Activated T-helper 17 cell treated with anti-CD3 and anti-CD28 coated beads, Interleukin-2, amount 50 U/mL, for 72 hours (primary cell): ENCODE results near the gene DNASE1L2. TPM values are rescaled to one million over a fixed set of nuclear protein-coding genes. Genes with fewer than 3 reads are reported as not detected.

ENCODE experiments used
- ATAC-seq: fragments of 150-1000 bp; cut with Tn5 transposase; replicated peaks from 2 replicates; pipeline ENCODE4 v1.10.0; 2021; ENCODE audit warnings: mild to moderate bottlenecking, moderate library complexity
- H3K27ac Mint-ChIP-seq: one replicate; pipeline ENCODE4 v1.8.0; 2022; ENCODE audit warnings: mixed read lengths
- H3K27me3 Mint-ChIP-seq: one replicate; pipeline ENCODE4 v1.8.0; 2022; ENCODE audit warnings: mixed read lengths
- H3K36me3 Mint-ChIP-seq: one replicate; pipeline ENCODE4 v1.8.0; 2022; ENCODE audit warnings: low read depth, mild to moderate bottlenecking, mixed read lengths
- H3K4me1 Mint-ChIP-seq: one replicate; pipeline ENCODE4 v1.8.0; 2022; ENCODE audit warnings: mixed read lengths
- H3K4me3 Mint-ChIP-seq: one replicate; pipeline ENCODE4 v1.8.0; 2022; ENCODE audit warnings: mild to moderate bottlenecking, mixed read lengths
- H3K9me3 Mint-ChIP-seq: one replicate; pipeline ENCODE4 v1.8.0; 2022; ENCODE audit warnings: mixed read lengths
- total RNA-seq, 2 donors: library from RNA; stranded (reverse); gene quantifications; one replicate each; pipeline ENCODE4 v1.2.3, GENCODE V29; 2022

DNASE1L2 gene
- total RNA-seq, 2 donors from 2014 or later = 2.4 to 2.7 TPM

- Mint-ChIP-seq H3K36me3 (no peaks in the 10 kb centered on the region), H3K27me3 (no peaks in the 10 kb centered on the region), H3K4me1 (peaks cover 6% of the 10 kb centered on the region), H3K27ac (no peak overlapping the region), H3K9me3 (no peaks in the 10 kb centered on the region), H3K4me3 (no peak overlapping the region)
- no peak for ATAC-seq
These were observed 37.7 kb downstream of the DNASE1L2 start for GRCh38 chr16:2273931-2274330.

DNA sequence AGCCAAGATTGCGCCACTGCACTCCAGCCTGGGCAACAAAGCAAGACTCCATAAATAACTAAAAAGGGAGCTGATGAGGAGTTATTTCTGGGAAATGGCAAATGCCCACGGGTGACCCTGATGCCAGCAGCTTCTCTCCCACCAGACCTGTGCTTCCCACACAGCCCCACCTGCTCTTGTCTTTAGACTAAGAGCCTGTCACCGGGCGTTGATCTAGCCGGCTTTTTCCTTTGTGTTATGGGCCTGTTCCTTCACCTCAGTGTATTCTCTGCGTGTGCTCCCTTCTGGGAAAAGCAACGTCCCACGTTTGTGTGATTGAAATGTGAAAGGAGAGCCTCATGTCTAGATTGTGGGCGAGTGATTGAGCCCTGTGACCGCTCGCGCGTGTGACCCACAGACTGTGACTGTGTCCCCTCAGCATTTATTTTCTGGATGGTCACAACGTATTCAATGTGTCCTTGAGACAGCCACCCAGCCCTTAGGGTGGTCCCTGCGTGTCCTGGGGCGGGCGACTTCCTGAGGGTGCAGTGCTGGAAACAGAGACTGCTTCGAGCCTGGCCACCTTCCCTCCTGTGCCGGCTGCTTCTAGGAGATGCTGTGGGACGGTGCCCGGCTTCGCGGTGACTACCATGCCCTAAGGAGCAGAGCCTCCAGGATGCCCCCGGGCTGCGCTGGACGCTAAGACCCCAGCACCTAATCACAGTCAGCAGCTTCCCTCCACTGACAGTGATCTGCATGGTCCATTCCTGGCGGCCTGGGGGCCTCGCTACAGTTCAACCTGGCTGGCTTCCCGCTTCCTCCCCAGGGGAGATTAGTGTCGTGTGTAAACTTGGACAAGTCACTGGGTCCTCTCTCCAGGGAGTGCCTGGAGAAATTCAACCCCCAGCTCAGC is 39.5 kb downstream of the DNASE1L2 start:
- H3K9me3 Mint-ChIP-seq = no peaks in the 10 kb centered on the region
- no peak overlapping the region for H3K4me3 Mint-ChIP-seq
- H3K4me1 Mint-ChIP-seq = no peaks in the 10 kb centered on the region
- no peak for ATAC-seq
- no peak overlapping the region for H3K27ac Mint-ChIP-seq
- no peaks in the 10 kb centered on the region for H3K27me3 Mint-ChIP-seq
- H3K36me3 Mint-ChIP-seq = no peaks in the 10 kb centered on the region

DNA sequence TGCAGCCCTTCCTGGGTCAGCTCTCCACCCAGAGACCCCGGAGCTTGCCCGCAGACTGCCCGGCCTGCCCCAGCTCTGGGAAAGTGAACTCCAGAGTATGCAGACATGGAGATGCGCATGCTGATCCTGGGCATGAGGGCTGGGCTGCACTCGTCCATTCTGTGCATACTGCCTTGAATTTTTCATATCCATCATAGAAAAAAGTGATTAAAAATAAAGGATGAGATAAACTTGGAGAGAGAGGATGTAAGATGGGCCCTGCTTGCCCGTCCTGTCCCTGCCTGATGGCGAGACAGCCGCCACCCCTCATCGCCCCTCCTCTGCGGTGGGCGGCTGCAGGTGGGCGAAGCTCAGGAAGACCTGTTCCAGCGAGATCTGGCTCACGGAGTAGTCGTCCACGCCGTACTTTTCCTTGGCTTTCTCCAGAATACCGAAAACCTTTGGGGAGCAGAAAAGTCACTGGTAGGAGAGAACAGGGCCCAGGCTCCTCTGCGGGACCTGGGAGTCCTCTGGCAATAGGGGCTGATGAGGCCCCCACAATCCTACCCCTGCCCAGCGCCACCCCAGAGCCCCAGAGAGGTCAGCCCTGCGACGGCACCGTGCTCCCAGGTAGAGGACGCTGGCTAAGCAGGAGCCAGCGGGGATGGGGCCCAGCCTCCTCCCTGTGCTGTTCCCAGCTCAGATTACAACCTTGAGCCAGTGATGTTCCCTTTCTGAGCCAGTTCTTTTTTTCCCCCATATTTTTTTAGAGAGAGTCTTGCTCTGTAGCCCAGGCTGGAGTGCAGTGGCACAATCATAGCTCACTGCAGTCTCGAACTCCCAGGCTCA is 40.3 kb downstream of the DNASE1L2 start:
- H3K36me3 Mint-ChIP-seq = no peaks in the 10 kb centered on the region

GRCh38 chr16:2277466-2278271 is 41.4 kb downstream of the DNASE1L2 start:
- Mint-ChIP-seq H3K4me1 (no peaks in the 10 kb centered on the region), H3K27ac (no peak overlapping the region), H3K27me3 (no peaks in the 10 kb centered on the region), H3K4me3 (no peak overlapping the region), H3K36me3 (no peaks in the 10 kb centered on the region), H3K9me3 (no peaks in the 10 kb centered on the region)
- no peak for ATAC-seq

More for the DNA sequence above, 40.3 kb downstream of the DNASE1L2 start:
- ATAC-seq = no peak
- no peaks in the 10 kb centered on the region for H3K27me3 Mint-ChIP-seq
- no peaks in the 10 kb centered on the region for H3K4me1 Mint-ChIP-seq
- H3K27ac Mint-ChIP-seq = no peak overlapping the region
- no peak overlapping the region for H3K4me3 Mint-ChIP-seq
- no peaks in the 10 kb centered on the region for H3K9me3 Mint-ChIP-seq

GRCh38 chr16:2278272-2278608 is 42.0 kb downstream of the DNASE1L2 start:
- no peaks in the 10 kb centered on the region for H3K36me3 Mint-ChIP-seq
- H3K27ac Mint-ChIP-seq = no peak overlapping the region

DNA sequence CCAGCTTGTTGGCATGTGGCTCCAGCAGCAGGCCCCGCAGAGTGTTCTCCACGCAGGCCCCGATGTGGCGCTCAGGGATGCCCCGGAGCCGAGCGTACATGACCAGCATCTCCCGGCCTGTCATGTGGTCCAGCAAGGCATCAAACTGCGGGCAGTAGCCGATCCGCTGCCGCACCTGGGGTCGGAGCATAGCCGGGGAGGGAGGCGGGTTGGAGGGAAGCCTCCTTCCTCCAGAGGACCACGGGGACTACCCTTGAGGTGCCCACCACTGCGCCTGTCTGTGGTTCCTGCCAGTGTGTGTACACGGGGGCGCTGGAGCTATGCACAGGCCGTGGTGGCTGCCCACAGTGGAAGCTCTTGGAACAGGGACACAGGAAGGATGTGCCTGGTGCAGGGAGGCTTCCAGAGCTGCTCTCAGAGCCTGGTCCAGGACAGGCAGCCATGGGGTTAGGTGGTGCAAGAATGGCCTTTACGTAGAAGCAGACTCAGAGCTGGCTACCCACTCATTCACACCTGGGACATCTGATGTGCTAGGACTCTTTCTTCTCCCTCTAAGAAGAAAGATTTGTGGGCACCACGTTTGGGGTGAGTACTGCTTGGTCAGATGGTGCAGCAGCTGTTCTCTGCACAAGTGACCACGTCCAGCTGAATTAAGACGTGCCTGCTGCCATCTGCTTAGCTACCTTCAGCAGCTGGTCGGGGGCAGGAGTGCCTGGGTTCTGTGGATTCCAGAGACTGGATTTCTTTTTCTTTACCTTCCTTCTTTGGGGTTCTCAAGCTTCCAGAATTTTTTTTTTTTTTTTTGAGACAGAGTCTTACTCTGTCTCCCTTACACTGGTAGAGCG is 42.9 kb downstream of the DNASE1L2 start:
- no peaks in the 10 kb centered on the region for H3K36me3 Mint-ChIP-seq
- H3K9me3 Mint-ChIP-seq = no peaks in the 10 kb centered on the region
- no peak overlapping the region for H3K27ac Mint-ChIP-seq
- H3K4me3 Mint-ChIP-seq = no peak overlapping the region
- H3K27me3 Mint-ChIP-seq = no peaks in the 10 kb centered on the region
- no peaks in the 10 kb centered on the region for H3K4me1 Mint-ChIP-seq
- ATAC-seq = no peak

More at GRCh38 chr16:2278272-2278608, 42.0 kb downstream of the DNASE1L2 start:
- ATAC-seq = no peak
- H3K27me3 Mint-ChIP-seq = no peaks in the 10 kb centered on the region
- no peaks in the 10 kb centered on the region for H3K9me3 Mint-ChIP-seq
- H3K4me1 Mint-ChIP-seq = no peaks in the 10 kb centered on the region
- no peak overlapping the region for H3K4me3 Mint-ChIP-seq

DNA sequence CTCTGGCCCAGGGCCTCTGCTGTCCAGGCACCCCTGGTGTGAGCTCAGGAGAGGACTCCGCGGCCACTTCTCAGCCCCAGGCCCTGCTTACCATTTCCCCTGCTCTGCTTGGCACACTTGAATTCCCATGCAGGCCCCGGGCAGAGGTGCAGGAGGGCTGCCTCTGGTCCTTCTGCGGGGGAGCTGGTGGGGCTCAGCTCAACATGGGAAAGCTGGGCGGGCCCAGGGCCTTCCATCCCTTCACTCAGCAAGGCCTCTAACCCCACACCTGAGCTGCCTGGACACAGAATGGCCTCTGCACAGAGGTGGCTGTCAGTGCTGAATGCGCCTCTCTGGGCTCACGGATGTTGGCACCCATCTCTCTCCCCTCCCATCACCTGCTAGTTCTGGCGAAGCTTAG is 44.2 kb downstream of the DNASE1L2 start:
- ATAC-seq = no peak
- Mint-ChIP-seq H3K4me1 (no peaks in the 10 kb centered on the region), H3K4me3 (no peak overlapping the region), H3K27me3 (no peaks in the 10 kb centered on the region), H3K9me3 (no peaks in the 10 kb centered on the region), H3K27ac (no peak overlapping the region), H3K36me3 (no peaks in the 10 kb centered on the region)

GRCh38 chr16:2280981-2281542 is 44.8 kb downstream of the DNASE1L2 start:
- Mint-ChIP-seq H3K4me3 (no peak overlapping the region), H3K27me3 (no peaks in the 10 kb centered on the region), H3K27ac (no peak overlapping the region), H3K36me3 (no peaks in the 10 kb centered on the region), H3K4me1 (no peaks in the 10 kb centered on the region), H3K9me3 (no peaks in the 10 kb centered on the region)
- no peak for ATAC-seq

DNA sequence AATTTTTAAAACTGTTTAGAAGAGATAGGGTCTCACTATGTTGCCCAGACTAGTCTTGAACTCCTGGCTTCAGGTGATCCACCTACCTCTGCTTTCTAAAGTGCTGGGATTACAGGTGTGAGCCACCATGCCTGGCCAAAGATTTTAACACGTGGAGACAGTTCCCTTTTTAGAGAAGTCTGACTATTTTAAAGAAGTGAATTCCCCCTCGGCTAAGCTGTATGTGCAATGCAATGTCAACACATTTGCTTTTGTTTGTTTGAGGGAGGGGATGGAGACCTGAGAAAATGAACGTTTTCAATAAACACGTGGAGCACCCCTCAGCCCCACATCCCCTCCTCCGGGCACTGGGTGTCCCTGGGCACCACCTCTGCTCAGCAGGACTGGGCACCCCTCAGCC is 46.0 kb downstream of the DNASE1L2 start:
- Mint-ChIP-seq H3K27ac (no peak overlapping the region), H3K4me3 (no peak overlapping the region), H3K36me3 (no peaks in the 10 kb centered on the region), H3K9me3 (no peaks in the 10 kb centered on the region), H3K27me3 (no peaks in the 10 kb centered on the region), H3K4me1 (no peaks in the 10 kb centered on the region)
- no peak for ATAC-seq

GRCh38 chr16:2282866-2283555 is 46.8 kb downstream of the DNASE1L2 start:
- H3K4me1 Mint-ChIP-seq = no peaks in the 10 kb centered on the region
- H3K4me3 Mint-ChIP-seq = no peak overlapping the region
- H3K9me3 Mint-ChIP-seq = no peaks in the 10 kb centered on the region
- H3K36me3 Mint-ChIP-seq = no peaks in the 10 kb centered on the region
- no peak overlapping the region for H3K27ac Mint-ChIP-seq
- no peaks in the 10 kb centered on the region for H3K27me3 Mint-ChIP-seq
- no peak for ATAC-seq

- Mint-ChIP-seq H3K27me3 (no peaks in the 10 kb centered on the region), H3K36me3 (no peaks in the 10 kb centered on the region), H3K9me3 (no peaks in the 10 kb centered on the region), H3K27ac (no peak overlapping the region), H3K4me1 (no peaks in the 10 kb centered on the region), H3K4me3 (no peak overlapping the region)
- no peak for ATAC-seq
These were observed 47.9 kb downstream of the DNASE1L2 start for GRCh38 chr16:2284001-2284770.

GRCh38 chr16:2284797-2285576 is 48.7 kb downstream of the DNASE1L2 start:
- H3K27me3 Mint-ChIP-seq = no peaks in the 10 kb centered on the region
- H3K4me1 Mint-ChIP-seq = no peaks in the 10 kb centered on the region
- H3K9me3 Mint-ChIP-seq = no peaks in the 10 kb centered on the region
- ATAC-seq = no peak
- H3K27ac Mint-ChIP-seq = no peak overlapping the region
- no peak overlapping the region for H3K4me3 Mint-ChIP-seq
- no peaks in the 10 kb centered on the region for H3K36me3 Mint-ChIP-seq
